Peyer's patch (tissue), 4 donors: ENCODE data around the gene KIF26B.

Source experiments
- CTCF ChIP-seq, 6 experiments: fragments of 450-650 bp in 4 of 6; fragments of 200-600 bp in 2 of 6; sonication (generic) in 1 of 6; IDR thresholded peaks; one replicate each; pipeline ENCODE4 v1.5.1; 2017 to 2019; ENCODE audit warnings: antibody characterized with exemption in 6 of 6, mild to moderate bottlenecking in 3 of 6, moderate library complexity in 1 of 6
- POLR2A ChIP-seq, 2 donors: fragments of 450-650 bp; IDR thresholded peaks; one replicate each; pipeline ENCODE4 v1.5.1; 2017; ENCODE audit warnings: antibody characterized with exemption in 2 of 2, mild to moderate bottlenecking in 2 of 2, moderate library complexity in 2 of 2

- TF ChIP-seq CTCF (IDR thresholded peaks at IDR 0.05) (no peak), POLR2A (IDR thresholded peaks at IDR 0.05) (no peak)
Measured at GRCh38 chr1:245270063-245270462, 115.3 kb downstream of the KIF26B start.
